22Rv1 (cell line): ENCODE results near the gene ZMYND15.

ENCODE experiments used
- CTCF ChIP-seq: fragments of 450-650 bp; IDR thresholded peaks from 2 replicates; pipeline ENCODE4 v1.5.1; 2017; ENCODE audit warnings: mild to moderate bottlenecking
- ZFX ChIP-seq: fragments of 450-650 bp; IDR thresholded peaks from 2 replicates; pipeline ENCODE4 v1.6.1; 2017; ENCODE audit warnings: antibody characterized with exemption, borderline replicate concordance

DNA sequence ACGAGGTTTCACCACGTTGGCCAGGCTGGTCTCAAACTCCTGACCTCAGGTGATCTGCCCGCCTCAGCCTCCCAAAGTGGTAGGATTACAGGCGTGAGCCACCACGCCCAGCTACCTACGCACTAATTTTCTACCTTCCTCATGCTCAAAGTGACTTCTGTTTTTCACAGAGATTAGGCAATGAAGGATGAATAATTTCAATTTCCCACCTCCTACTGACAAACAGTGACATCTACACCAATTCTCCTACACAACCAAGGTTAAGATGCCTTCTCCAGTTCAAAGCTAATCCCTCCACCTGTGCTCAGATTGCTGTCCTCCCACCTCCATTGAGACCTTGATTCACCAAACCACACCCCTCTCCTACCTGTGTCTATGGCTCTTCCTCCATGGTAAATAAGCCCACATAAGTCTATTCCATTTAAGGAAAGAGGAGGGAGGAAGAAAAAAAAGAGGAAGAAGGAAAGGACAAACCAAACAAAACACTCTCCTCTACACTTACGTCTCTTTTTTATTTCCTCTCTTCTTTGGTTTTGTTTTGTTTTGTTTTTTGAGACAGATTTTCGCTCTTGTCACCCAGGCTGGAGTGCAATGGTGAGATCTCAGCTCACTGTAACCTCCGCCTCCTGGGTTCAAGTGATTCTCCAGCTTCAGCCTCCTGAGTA, 13.9 kb upstream of the ZMYND15 start:
- TF ChIP-seq CTCF (no peak), ZFX (no peak)
